A549 (cell line): ENCODE measurements around the gene AK8. TPM values are rescaled to one million over a fixed set of nuclear protein-coding genes. Genes with fewer than 3 reads are reported as not detected.

Experiments
- ATAC-seq, 2 experiments: fragments of 200-7000 bp in 1 of 2; fragments of >200 bp in 1 of 2; cut with Nextera tagmentation in 1 of 2; cut with Tn5 transposase in 1 of 2; 3 replicates each; pipeline versions ENCODE4 v1.8.0 to v1.9.1; 2018 to 2020; ENCODE audit warnings: mild to moderate bottlenecking in 1 of 2, moderate library complexity in 1 of 2
- CTCF ChIA-PET: fragments of 300-600 bp; sonication (Branson Sonifier 250); formaldehyde crosslinking; extraction: SDS; loops from one replicate; lab custom pipeline; 2021; ENCODE audit warnings: antibody characterized with exemption, inconsistent platforms; lab: Yijun Ruan, JAX
- POLR2A ChIA-PET: fragments of 350-600 bp; formaldehyde crosslinking; extraction: SDS; loops from one replicate; lab custom pipeline; 2021; ENCODE audit warnings: antibody characterized with exemption, inconsistent platforms; lab: Yijun Ruan, JAX
- DNase-seq, 2 experiments: peaks; one replicate each; pipeline versions ENCODE4 v3.0.0 to v3.0.0-alpha.2; 2011 to 2016; ENCODE audit warnings: low read depth in 1 of 2, low spot score in 1 of 2
- FAIRE-seq: peaks from 2 replicates; lab custom pipeline; 2011; peaks lifted over from hg19 to GRCh38; lab: Jason Lieb, UNC
- H3K27ac ChIP-seq, 2 experiments: fragments of >200 bp; sonication (Bioruptor Twin); formaldehyde crosslinking; 3 replicates each; pipeline ENCODE4 v1.5.1; 2016 to 2017
- H3K4me1 ChIP-seq: fragments of >200 bp; sonication (Bioruptor Twin); formaldehyde crosslinking; 3 replicates; pipeline ENCODE4 v1.6.1; 2016
- H3K4me2 ChIP-seq: fragments of >200 bp; sonication (Bioruptor Twin); formaldehyde crosslinking; 3 replicates; pipeline ENCODE4 v1.6.1; 2016
- H3K4me3 ChIP-seq: fragments of >200 bp; sonication (Bioruptor Twin); formaldehyde crosslinking; 3 replicates; pipeline ENCODE4 v1.5.1; 2016
- H3K9me3 ChIP-seq: fragments of >200 bp; sonication (Bioruptor Twin); formaldehyde crosslinking; 3 replicates; pipeline ENCODE4 v1.6.1; 2016
- EHF ChIP-seq: fragments of 250-450 bp; sonication (Bioruptor Pico); IDR thresholded peaks from 2 replicates; pipeline ENCODE4 v1.5.0; 2020; ENCODE audit warnings: mild to moderate bottlenecking
- HEYL ChIP-seq: fragments of 250-450 bp; sonication (Bioruptor Pico); IDR thresholded peaks from 2 replicates; pipeline ENCODE4 v1.8.0; 2021; ENCODE audit warnings: mild to moderate bottlenecking, moderate library complexity
- JUN ChIP-seq, 2 experiments: fragments of >200 bp; sonication (Bioruptor Twin); formaldehyde crosslinking; IDR thresholded peaks; 2 replicates in 1 of 2; 3 replicates in 1 of 2; pipeline ENCODE4 v1.6.1; 2016 to 2017
- JUNB ChIP-seq: fragments of >200 bp; sonication (Bioruptor Twin); formaldehyde crosslinking; IDR thresholded peaks from 2 replicates; pipeline ENCODE4 v1.6.1; 2016
- NFE2L2 ChIP-seq: fragments of 150-350 bp; conservative IDR thresholded peaks from 2 replicates; pipeline ENCODE4 v1.6.1; 2014; ENCODE audit warnings: low read length
- PHF8 ChIP-seq: fragments of 200-600 bp; sonication (generic); IDR thresholded peaks from 2 replicates; pipeline ENCODE4 v1.6.1; 2016; ENCODE audit warnings: low read depth, mild to moderate bottlenecking, antibody characterized with exemption, moderate library complexity, borderline replicate concordance
- RCOR1 ChIP-seq: fragments of 150-350 bp; IDR thresholded peaks from 2 replicates; pipeline ENCODE4 v1.6.1; 2014; ENCODE audit warnings: antibody characterized with exemption, low read length, low read depth
- RFX5 ChIP-seq: fragments of 450-650 bp; IDR thresholded peaks from 2 replicates; pipeline ENCODE4 v1.7.1; 2014; ENCODE audit warnings: antibody characterized with exemption, mild to moderate bottlenecking, moderate library complexity
- SREBF2 ChIP-seq: fragments of 450-650 bp; IDR thresholded peaks from 2 replicates; pipeline ENCODE4 v1.6.1; 2014; ENCODE audit warnings: mild to moderate bottlenecking, moderate library complexity
- TFCP2L1 ChIP-seq: fragments of 250-450 bp; sonication (Bioruptor Pico); IDR thresholded peaks from 2 replicates; pipeline ENCODE4 v1.5.0; 2021; ENCODE audit warnings: mild to moderate bottlenecking
- WGBS: methylation state at CpG from one replicate; pipeline ENCODE4 v1.1.6; 2017; ENCODE audit errors: missing lambda C conversion rate; 5-methylcytosine and 5-hydroxymethylcytosine counted together
- polyA plus RNA-seq, 4 experiments: library from polyadenylated mRNA; depleted of rRNA in 3 of 4; stranded (reverse); fragments of >200 nt; fragmentation: RNase III in 1 of 4; extraction: RNeasy Plus Mini Kit Qiagen cat#74134 plus additional on column Dnase treatment in 1 of 4; gene quantifications; 2 replicates in 3 of 4; 3 replicates in 1 of 4; pipeline ENCODE4 v1.2.3, GENCODE V29; 2011 to 2017
- TF ChIP-seq, protein P1 (sequence below): IDR thresholded peaks from 2 replicates; pipeline ENCODE4 v1.6.1; 2012
- TF ChIP-seq, protein P2 (sequence below): fragments of 150-350 bp; IDR thresholded peaks from 2 replicates; pipeline ENCODE4 v1.6.1; 2014; ENCODE audit warnings: low read depth, mild to moderate bottlenecking, low read length
- TF ChIP-seq, protein P3 (sequence below): fragments of 250-450 bp; sonication (Bioruptor Pico); IDR thresholded peaks from 2 replicates; pipeline ENCODE4 v1.5.0; 2021; ENCODE audit warnings: mild to moderate bottlenecking, moderate library complexity, borderline replicate concordance
- TF ChIP-seq, protein P4 (sequence below): IDR thresholded peaks from 2 replicates; pipeline ENCODE4 v1.6.1; 2012; ENCODE audit warnings: low read depth, borderline replicate concordance
- TF ChIP-seq, protein P5 (sequence below): IDR thresholded peaks from 2 replicates; pipeline ENCODE4 v1.6.1; 2012
- TF ChIP-seq, protein P6 (sequence below): fragments of 200-600 bp; sonication (generic); IDR thresholded peaks from 2 replicates; pipeline ENCODE4 v1.6.1; 2016; ENCODE audit warnings: antibody characterized with exemption, mild to moderate bottlenecking, moderate library complexity

Gene AK8
- polyA plus RNA-seq, 2 of the 4 experiments (the other 2 are of a cell fraction): 0.61 to 0.63 TPM

DNA sequence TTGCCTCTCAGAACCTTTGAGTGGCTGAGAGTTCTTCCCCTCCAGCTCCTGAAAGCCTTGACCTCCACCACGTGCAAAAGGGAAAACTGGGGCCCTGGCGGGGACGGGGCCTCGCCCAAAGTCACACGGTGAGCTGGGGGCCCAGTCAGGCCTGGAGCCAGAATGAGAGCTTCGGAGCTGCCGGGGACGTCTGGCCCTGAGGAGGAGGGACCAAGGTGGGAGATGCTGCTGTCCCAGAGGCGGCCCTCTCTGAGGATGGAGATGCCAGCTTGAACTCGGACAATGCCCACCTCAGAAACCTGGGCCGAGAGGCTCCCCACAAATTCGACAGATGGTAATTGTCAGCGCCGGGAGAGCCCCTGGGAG lies 643 bp downstream of the AK8 start:
- peaks cover 8% of the 10 kb centered on the region; the same call in 1 of the 3 replicates for H3K4me1 ChIP-seq
- H3K27ac ChIP-seq: peak overlapping the region; percentile 89 to 95; a peak in 5 of 6 replicates
- DNase-seq: no peak
- 66% methylated on average over 14 of the region's 14 CpGs for WGBS
- H3K4me3 ChIP-seq: peak overlapping the region; percentile 97
- CTCF ChIA-PET: interaction anchor here (0.8 kb wide), 1 partner anchor 96 kb away, joined by 3 read pairs; no protein-coding TSS in a partner anchor
- POLR2A ChIA-PET: interaction anchor here (1.2 kb wide), 1 partner anchor 26 kb away, joined by 3 read pairs; no protein-coding TSS in a partner anchor
- no peak; a peak in 1 of 6 replicates for ATAC-seq
- FAIRE-seq: no peak
- no peaks in the 10 kb centered on the region for H3K9me3 ChIP-seq
- TF ChIP-seq, protein P1, sequence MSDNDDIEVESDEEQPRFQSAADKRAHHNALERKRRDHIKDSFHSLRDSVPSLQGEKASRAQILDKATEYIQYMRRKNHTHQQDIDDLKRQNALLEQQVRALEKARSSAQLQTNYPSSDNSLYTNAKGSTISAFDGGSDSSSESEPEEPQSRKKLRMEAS: no peak
- TF ChIP-seq, protein P2, sequence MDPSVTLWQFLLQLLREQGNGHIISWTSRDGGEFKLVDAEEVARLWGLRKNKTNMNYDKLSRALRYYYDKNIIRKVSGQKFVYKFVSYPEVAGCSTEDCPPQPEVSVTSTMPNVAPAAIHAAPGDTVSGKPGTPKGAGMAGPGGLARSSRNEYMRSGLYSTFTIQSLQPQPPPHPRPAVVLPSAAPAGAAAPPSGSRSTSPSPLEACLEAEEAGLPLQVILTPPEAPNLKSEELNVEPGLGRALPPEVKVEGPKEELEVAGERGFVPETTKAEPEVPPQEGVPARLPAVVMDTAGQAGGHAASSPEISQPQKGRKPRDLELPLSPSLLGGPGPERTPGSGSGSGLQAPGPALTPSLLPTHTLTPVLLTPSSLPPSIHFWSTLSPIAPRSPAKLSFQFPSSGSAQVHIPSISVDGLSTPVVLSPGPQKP: no peak
- TF ChIP-seq SREBF2 (no peak), TFCP2L1 (CRISPR knock-in tag) (no peak), JUN (IDR thresholded peaks at IDR 0.05) (no peak), PHF8 (no peak)
- TF ChIP-seq, protein P3, sequence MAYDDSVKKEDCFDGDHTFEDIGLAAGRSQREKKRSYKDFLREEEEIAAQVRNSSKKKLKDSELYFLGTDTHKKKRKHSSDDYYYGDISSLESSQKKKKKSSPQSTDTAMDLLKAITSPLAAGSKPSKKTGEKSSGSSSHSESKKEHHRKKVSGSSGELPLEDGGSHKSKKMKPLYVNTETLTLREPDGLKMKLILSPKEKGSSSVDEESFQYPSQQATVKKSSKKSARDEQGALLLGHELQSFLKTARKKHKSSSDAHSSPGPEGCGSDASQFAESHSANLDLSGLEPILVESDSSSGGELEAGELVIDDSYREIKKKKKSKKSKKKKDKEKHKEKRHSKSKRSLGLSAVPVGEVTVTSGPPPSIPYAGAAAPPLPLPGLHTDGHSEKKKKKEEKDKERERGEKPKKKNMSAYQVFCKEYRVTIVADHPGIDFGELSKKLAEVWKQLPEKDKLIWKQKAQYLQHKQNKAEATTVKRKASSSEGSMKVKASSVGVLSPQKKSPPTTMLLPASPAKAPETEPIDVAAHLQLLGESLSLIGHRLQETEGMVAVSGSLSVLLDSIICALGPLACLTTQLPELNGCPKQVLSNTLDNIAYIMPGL: no peak
- H3K4me2 ChIP-seq: peak overlapping the region; percentile 97

DNA sequence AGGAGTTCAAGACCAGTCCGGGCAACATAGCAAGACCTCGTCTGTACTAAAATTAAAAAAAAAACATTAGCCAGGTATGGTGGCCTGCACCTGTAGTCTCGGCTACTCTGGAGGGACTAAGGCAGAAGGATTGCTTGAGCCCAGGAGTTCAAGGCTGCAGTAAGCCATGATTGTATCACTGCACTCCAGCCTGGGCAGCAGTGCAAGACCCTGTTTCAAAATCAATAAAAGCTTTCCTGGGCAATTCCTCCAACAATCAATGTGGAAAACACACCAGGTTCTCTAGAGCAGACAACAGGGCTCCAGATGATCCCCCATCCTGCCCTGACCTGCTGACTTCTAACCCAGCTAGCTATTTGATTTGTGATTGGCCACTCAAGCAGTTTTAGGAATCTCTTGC lies 1.2 kb downstream of the AK8 start:
- no peak for FAIRE-seq
- POLR2A ChIA-PET: interaction anchor here (1.2 kb wide), 1 partner anchor 25 kb away, joined by 3 read pairs; no protein-coding TSS in a partner anchor
- Histone ChIP-seq H3K4me2 (no peak overlapping the region), H3K4me1 (peaks cover 8% of the 10 kb centered on the region; the same call in 1 of the 3 replicates), H3K27ac (no peak overlapping the region), H3K9me3 (no peaks in the 10 kb centered on the region), H3K4me3 (no peak overlapping the region)
- WGBS: 69% methylated on average over 3 of the region's 3 CpGs
- ATAC-seq: no peak
- no peak for DNase-seq
- CTCF ChIA-PET: interaction anchor here (0.8 kb wide), 1 partner anchor 96 kb away, joined by 3 read pairs; no protein-coding TSS in a partner anchor
- TF ChIP-seq RCOR1: no peak
- TF ChIP-seq, protein P4, sequence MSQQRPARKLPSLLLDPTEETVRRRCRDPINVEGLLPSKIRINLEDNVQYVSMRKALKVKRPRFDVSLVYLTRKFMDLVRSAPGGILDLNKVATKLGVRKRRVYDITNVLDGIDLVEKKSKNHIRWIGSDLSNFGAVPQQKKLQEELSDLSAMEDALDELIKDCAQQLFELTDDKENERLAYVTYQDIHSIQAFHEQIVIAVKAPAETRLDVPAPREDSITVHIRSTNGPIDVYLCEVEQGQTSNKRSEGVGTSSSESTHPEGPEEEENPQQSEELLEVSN: no peak

DNA sequence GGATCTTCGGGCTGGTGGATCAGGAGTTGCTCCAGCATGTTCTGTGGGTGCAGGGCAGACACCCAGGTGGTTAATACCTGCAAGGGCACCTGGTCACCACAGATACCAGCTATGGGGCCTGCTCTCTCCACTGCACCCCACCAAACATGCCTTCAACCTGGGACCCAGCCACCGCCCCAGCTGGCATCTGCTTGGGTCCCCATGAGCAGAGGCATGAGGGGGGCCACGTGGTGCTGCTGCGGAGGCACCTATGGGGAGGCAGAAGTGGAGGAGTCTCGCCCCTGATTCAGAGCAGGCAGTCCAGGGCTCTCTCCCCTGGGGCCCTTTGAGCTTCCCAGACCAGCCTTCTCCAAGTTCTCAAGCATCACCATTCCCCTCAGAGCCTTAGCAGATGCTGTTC lies 2.9 kb downstream of the AK8 start:
- WGBS: 40% methylated on average over 5 of the region's 5 CpGs
- Histone ChIP-seq H3K4me3 (no peak overlapping the region), H3K4me2 (no peak overlapping the region), H3K4me1 (peaks cover 8% of the 10 kb centered on the region; the same call in 1 of the 3 replicates), H3K9me3 (no peaks in the 10 kb centered on the region), H3K27ac (no peak overlapping the region)
- TF ChIP-seq RFX5 (no peak), EHF (no peak), HEYL (CRISPR knock-in tag) (no peak), NFE2L2 (no peak), JUNB (no peak)
- TF ChIP-seq, protein P5, sequence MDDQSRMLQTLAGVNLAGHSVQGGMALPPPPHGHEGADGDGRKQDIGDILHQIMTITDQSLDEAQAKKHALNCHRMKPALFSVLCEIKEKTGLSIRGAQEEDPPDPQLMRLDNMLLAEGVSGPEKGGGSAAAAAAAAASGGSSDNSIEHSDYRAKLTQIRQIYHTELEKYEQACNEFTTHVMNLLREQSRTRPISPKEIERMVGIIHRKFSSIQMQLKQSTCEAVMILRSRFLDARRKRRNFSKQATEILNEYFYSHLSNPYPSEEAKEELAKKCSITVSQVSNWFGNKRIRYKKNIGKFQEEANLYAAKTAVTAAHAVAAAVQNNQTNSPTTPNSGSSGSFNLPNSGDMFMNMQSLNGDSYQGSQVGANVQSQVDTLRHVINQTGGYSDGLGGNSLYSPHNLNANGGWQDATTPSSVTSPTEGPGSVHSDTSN: no peak
- TF ChIP-seq, protein P3: no peak
- TF ChIP-seq, protein P6, sequence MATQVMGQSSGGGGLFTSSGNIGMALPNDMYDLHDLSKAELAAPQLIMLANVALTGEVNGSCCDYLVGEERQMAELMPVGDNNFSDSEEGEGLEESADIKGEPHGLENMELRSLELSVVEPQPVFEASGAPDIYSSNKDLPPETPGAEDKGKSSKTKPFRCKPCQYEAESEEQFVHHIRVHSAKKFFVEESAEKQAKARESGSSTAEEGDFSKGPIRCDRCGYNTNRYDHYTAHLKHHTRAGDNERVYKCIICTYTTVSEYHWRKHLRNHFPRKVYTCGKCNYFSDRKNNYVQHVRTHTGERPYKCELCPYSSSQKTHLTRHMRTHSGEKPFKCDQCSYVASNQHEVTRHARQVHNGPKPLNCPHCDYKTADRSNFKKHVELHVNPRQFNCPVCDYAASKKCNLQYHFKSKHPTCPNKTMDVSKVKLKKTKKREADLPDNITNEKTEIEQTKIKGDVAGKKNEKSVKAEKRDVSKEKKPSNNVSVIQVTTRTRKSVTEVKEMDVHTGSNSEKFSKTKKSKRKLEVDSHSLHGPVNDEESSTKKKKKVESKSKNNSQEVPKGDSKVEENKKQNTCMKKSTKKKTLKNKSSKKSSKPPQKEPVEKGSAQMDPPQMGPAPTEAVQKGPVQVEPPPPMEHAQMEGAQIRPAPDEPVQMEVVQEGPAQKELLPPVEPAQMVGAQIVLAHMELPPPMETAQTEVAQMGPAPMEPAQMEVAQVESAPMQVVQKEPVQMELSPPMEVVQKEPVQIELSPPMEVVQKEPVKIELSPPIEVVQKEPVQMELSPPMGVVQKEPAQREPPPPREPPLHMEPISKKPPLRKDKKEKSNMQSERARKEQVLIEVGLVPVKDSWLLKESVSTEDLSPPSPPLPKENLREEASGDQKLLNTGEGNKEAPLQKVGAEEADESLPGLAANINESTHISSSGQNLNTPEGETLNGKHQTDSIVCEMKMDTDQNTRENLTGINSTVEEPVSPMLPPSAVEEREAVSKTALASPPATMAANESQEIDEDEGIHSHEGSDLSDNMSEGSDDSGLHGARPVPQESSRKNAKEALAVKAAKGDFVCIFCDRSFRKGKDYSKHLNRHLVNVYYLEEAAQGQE: no peak
- ChIA-PET POLR2A (no interaction called here), CTCF (interaction anchor here (1.2 to 1.5 kb wide), 2 partner anchors 26 to 622 kb away, joined by 3 to 8 read pairs; no protein-coding TSS in a partner anchor)
- ATAC-seq: no peak
- no peak for FAIRE-seq
- DNase-seq: no peak
